Right lung (tissue), 5 donors: ENCODE measurements around the gene PTEN. TPM values are rescaled to one million over a fixed set of nuclear protein-coding genes. Genes with fewer than 3 reads are reported as not detected.

Source experiments
- DNase-seq, 2 donors: peaks; one replicate each; pipeline ENCODE4 v3.0.0-alpha.2; 2013
- polyA plus RNA-seq, 5 donors: library from polyadenylated mRNA; unstranded; fragments of 120-200 nt; gene quantifications; one replicate each; pipeline versions ENCODE4 v1.2.1 to v1.2.3, GENCODE V29; 2013; ENCODE audit warnings: inconsistent platforms in 1 of 5, low replicate concordance in 1 of 5; ENCODE audit not compliant: insufficient read length in 5 of 5, insufficient read depth in 1 of 5

PTEN gene
- polyA plus RNA-seq, 5 donors, result 84.7 to 134 (median 122) TPM

GRCh38 chr10:87916515-87916914, 53.1 kb downstream of the PTEN start:
- DNase-seq, result no peak

- DNase-seq, result no peak
Observed at GRCh38 chr10:87918254-87918859, 54.9 kb downstream of the PTEN start.

DNA sequence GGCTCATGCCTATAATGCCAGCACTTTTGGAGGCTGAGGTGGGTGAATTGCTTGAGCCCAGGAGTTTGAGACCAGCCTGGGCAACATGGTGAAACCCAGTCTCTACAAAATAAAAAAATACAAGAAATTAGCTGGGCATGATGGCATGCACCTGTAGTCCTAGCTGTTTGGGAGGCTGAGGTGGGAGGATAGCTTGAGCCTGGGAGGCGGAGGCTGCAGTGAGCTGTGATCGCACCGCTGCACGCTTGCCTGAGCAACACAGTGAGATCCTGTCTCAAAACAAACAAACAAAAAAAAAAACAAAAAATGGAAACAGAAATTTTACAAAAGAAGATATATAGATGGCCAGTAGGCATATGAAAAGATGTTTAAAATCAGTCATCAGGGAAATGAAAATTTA, 57.1 kb downstream of the PTEN start:
- DNase-seq, result no peak

DNA sequence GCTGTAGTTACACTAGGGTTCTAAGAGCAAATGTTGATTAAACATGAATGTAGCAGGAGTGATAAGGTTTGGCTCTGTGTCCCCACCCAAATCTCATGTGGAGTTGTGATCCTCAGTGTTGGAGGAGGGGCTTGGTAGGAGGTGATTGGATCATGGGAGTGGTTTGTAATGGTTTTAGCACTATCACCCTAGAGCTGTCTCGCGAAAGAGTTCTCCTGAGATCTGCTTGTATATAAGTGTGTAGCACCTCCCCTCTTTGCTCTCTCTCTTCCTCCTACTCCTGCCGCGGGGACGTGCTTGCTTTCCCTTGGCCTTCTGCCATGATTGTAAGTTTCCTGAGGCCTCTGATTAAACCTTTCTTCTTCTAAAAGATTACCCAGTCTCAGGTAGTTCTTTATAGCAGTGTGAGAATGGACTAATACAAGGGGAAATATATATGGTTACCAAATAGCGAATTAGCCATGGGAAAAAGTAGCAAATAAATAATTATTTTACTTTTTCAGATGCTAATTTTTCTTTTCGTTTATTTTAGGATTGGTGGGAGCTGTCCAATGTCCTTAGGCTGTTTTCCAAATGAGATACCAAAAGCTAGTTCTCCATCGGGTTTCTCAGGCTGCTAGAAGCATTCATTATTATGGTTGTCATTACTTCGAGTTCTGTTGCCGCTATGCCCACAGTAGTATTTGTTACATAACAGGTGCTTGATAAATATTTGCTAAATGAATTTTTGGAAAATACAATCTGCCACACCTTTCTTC, 58.7 kb downstream of the PTEN start:
- DNase-seq, result no peak

- no peak for DNase-seq
Observed at GRCh38 chr10:87923233-87923632, 59.8 kb downstream of the PTEN start.

GRCh38 chr10:87925570-87925969, 62.1 kb downstream of the PTEN start:
- no peak for DNase-seq

GRCh38 chr10:87927091-87927490, 63.7 kb downstream of the PTEN start:
- DNase-seq, result no peak

DNA sequence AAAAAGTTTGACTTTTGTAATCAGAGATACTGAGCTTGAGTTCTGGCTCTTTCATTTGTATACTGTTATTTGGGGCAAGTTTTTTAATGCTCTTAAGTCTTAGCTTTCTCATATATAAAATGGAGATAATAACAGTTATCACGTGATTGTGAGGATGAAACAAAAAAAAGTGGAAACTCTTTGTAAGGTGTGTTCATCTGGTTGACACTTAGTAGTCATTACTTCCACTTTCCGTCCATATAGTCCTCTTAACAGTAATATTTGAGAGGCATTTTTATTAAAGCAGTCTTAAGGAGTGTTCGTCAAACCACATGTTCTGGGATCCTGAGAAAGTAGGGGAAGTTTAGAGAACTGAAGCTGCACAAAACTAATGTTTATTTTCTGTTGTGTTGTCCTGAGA, 65.6 kb downstream of the PTEN start:
- no peak for DNase-seq

GRCh38 chr10:87930141-87930540, 66.7 kb downstream of the PTEN start:
- DNase-seq, result no peak

GRCh38 chr10:87930934-87931835, 67.8 kb downstream of the PTEN start:
- DNase-seq, result no peak

DNA sequence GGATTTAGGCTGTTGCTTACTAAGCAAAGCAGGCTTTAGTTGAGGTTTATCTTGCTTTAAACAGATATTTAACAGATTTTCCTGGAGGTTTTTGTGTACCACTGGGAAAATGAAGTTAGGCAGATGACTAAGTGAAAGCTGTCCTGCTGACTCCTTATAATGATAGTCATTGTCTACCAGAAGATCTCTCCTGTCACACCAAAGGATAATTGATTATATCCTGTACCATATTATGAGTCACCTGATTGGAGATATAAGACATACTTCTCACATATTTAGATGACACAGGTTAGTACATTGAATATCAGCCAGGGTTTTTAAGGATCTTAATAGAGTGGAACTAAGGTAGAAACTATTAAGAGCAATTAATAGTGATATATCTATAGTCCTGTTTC, 68.4 kb downstream of the PTEN start:
- DNase-seq, result no peak

DNA sequence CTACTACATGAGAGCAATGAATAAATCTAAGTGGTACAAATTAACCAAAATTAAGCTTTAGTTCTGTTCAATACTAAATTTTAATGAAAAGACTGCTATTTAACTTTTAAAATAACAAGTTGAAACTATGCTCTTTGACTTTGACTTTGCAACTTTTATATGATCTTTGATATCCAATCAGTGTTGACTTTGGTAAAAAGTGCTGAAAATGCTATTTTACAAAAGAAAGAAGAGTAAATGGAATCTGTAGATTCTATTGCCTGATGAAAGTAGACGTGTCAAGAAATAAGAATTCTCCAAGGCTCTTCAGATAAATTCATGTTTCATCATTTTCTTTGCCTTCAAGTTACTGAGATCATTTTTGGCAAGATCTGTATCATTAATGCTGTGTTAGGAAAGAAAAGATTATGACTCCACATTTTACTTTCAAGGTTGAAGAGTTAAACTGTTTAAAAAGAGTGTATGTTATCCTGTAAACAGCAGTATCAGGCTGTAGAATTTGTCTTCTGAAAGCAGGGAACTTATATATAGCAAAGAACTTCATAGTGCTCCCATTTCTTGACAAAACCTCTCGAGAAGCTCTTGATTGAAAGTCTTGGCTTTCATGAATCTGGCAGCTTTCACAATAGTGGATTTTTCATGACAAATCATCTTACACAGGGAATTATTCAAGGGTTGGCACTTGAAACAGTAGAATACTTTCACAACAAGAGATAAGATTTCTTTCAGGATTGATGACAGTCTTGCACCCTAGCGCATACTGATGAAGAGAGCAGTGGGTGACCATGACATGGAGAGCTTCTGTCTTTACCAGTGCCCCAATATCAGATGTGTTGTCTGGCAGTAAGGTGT, 72.1 kb downstream of the PTEN start:
- no peak for DNase-seq

DNA sequence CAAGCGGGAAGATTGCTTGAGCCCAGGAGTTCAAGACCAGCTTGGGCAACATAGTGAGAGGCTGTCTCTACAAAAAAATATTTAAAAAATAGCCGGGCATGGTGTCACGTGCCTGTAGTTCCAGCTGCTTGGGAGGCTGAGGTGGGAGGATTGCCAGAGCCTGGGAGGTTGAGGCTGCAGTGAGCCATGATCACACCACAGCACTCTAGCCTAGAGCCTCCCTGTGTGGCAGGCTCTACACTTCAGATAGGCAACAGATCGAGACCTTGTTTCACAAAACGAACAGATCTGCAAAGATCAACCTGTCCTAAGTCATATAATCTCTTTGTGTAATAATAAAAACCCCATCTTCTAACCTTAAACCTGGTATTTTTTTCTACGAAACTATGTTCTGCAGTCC, 76.8 kb downstream of the PTEN start:
- DNase-seq, result no peak

- DNase-seq, result no peak
Observed at GRCh38 chr10:87942884-87943527, 79.6 kb downstream of the PTEN start.

DNA sequence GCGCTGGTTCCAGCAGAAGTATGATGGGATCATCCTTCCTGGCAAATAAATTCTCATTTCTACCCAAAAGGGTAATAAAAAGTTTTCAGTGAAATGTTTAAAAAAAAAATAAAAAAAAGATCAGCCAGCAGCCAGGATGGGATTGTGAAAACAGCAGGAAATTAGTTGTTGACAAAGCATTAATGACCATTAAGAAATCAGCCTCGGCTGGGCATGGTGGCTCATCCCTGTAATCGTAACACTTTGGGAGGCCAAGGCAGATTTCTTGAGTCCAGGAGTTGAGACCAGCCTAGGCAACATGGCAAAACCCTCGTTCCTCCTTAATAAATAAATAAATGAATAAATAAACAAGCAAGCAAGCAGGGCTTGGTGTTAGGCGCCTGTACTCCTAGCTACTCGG, 82.6 kb downstream of the PTEN start:
- DNase-seq, result no peak

DNA sequence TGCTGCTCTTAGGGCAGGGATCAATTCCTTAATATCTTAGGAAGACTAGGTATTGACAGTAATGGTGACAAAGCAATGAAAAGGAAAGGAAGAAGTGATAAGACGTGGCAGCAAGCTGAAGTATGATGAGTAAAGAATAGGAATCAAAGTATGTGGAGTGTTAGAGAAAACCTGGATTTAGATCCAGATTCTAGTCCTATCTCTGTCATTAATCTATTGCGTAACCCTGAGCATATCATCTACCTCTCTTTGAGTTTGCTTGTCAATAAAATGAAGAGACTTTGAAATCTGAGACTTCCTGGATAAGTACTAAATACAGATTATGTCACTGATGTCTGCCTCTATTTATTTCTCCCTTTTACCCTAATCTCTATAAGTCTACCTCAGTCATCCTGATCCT, 89.2 kb downstream of the PTEN start:
- no peak for DNase-seq

DNA sequence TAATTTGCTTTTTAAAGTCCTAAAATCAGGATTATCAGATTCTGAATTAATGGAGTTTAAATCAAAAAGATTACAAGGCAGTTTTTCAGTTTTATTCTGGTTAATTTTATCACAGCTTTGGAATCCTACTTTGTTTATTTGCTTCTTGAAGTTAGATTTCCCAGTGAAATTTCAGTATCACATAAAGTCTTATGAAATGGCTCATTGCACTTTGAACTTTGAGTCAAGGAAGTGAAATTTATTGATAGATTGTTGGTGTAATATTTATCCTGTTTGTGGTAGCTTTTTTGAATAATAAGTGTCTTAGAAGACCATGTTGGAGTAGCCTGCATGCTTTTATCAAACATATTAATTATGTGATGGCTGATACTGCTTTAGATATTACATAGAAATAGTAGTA, 92.6 kb downstream of the PTEN start:
- DNase-seq, result no peak

DNA sequence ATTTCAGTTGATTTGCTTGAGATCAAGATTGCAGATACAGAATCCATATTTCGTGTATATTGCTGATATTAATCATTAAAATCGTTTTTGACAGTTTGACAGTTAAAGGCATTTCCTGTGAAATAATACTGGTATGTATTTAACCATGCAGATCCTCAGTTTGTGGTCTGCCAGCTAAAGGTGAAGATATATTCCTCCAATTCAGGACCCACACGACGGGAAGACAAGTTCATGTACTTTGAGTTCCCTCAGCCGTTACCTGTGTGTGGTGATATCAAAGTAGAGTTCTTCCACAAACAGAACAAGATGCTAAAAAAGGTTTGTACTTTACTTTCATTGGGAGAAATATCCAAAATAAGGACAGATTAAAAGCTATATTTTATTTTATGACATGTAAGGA, 94.3 kb downstream of the PTEN start:
- no peak for DNase-seq

- no peak for DNase-seq
Observed at GRCh38 chr10:87960230-87960629, 96.8 kb downstream of the PTEN start.

DNA sequence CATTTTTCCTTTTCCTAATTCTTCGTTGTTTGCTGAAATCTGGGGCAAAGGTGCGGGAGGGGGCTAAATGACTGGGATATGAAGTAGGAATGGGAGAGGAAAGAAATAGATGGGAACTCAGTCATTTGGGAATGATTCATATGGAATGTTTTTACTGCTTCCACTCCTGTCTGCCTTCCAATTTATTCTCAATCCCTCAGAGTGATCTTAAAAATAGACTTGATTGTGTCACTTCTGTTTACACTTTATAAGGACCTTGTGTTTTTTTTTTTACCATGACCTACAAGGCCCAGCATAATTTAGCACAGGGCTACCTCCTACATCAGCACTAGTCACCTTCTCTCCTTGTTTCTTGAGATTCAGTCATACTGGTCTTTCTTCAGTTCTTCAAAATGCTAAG, 97.9 kb downstream of the PTEN start:
- no peak for DNase-seq

DNA sequence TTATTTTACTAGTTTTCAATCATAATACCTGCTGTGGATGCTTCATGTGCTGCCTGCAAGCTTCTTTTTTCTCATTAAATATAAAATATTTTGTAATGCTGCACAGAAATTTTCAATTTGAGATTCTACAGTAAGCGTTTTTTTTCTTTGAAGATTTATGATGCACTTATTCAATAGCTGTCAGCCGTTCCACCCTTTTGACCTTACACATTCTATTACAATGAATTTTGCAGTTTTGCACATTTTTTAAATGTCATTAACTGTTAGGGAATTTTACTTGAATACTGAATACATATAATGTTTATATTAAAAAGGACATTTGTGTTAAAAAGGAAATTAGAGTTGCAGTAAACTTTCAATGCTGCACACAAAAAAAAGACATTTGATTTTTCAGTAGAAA, 103.0 kb downstream of the PTEN start:
- DNase-seq, result no peak
